Kidney (tissue), 14 donors: ENCODE results near the gene DNHD1. TPM values are rescaled to one million over a fixed set of nuclear protein-coding genes. Genes with fewer than 3 reads are reported as not detected.

Experiments used
- DNase-seq, 5 donors: peaks; one replicate each; pipeline ENCODE4 v3.0.0-alpha.2; 2013 to 2020
- FAIRE-seq: peaks from 2 replicates; lab custom pipeline; 2012; peaks lifted over from hg19 to GRCh38; lab: Jason Lieb, UNC
- H3K27ac ChIP-seq, 2 donors: one replicate each; pipeline ENCODE4 v1.7.0; 2013; ENCODE audit warnings: low read depth in 2 of 2, low read length in 2 of 2, inconsistent platforms in 1 of 2
- H3K27me3 ChIP-seq: one replicate; pipeline ENCODE4 v1.7.1; 2013; ENCODE audit warnings: low read length, inconsistent platforms; ENCODE audit not compliant: control insufficient read depth, insufficient read depth
- H3K36me3 ChIP-seq, 3 donors: one replicate each; pipeline versions ENCODE4 v1.7.0 to v1.7.1; 2013; ENCODE audit warnings: low read length in 3 of 3, control low read depth in 1 of 3, inconsistent platforms in 1 of 3; ENCODE audit not compliant: insufficient read depth in 3 of 3, control insufficient read depth in 2 of 3
- H3K4me1 ChIP-seq, 3 donors: one replicate each; pipeline versions ENCODE4 v1.7.0 to v1.7.1; 2013; ENCODE audit warnings: low read length in 3 of 3, inconsistent platforms in 1 of 3, low read depth in 1 of 3; ENCODE audit not compliant: control insufficient read depth in 2 of 3, insufficient read depth in 2 of 3
- H3K4me3 ChIP-seq, 3 donors: one replicate each; pipeline versions ENCODE4 v1.7.0 to v1.8.1; 2013; ENCODE audit warnings: low read length in 3 of 3, control low read depth in 1 of 3, inconsistent platforms in 1 of 3
- H3K9ac ChIP-seq, 3 donors: one replicate each; pipeline versions ENCODE4 v1.7.0 to v1.7.1; 2013; ENCODE audit warnings: low read length in 3 of 3, control low read depth in 1 of 3, inconsistent platforms in 1 of 3
- H3K9me3 ChIP-seq, 3 donors: one replicate each; pipeline versions ENCODE4 v1.7.0 to v1.7.1; 2013; ENCODE audit warnings: low read length in 3 of 3, control low read depth in 1 of 3, inconsistent platforms in 1 of 3; ENCODE audit not compliant: control insufficient read depth in 2 of 3, insufficient read depth in 1 of 3
- CTCF ChIP-seq: IDR thresholded peaks from 3 replicates; pipeline ENCODE4 v1.5.1; 2012; ENCODE audit warnings: mild to moderate bottlenecking, moderate library complexity, borderline replicate concordance; ENCODE audit not compliant: insufficient read depth; ENCODE audit errors: extremely low read depth
- intact Hi-C: fragments of 100-400 bp; cut with DNase I; formaldehyde crosslinking; loops from one replicate; pipeline ENCODE4 v1.11.1; 2022
- polyA plus RNA-seq: library from polyadenylated mRNA; stranded (reverse); fragments of 350-450 nt; fragmentation: Illumina TruSeq; extraction: RNeasy Lipid Tissue Mini Kit (QIAGEN cat#74804); gene quantifications from one replicate; pipeline ENCODE4 v1.2.3, GENCODE V29; 2014; ENCODE audit warnings: low read depth, low replicate concordance; ENCODE audit not compliant: insufficient read depth
- total RNA-seq: library from RNA; stranded (reverse); fragmentation: NEBNext Ultra II Directional; extraction: Animal tissue kit (Norgen Biotek cat#: 25700); gene quantifications from one replicate; pipeline ENCODE4 v1.2.1, GENCODE V29; 2021
- donor health status: control.
- donor health status: control.
- donor health status: control.
- donor health status: control.
- donor health status: control.
- donor health status: DM: yes; HTN: yes; CAD: no.
- donor health status: Normal renal cell carcinoma (clear cell type).

The DNHD1 gene
- total and polyA plus RNA-seq, 2 donors from 2014 or later, result 3.5 to 10.1 TPM

- Histone ChIP-seq H3K9ac (no peak overlapping the region), H3K36me3 (no peaks in the 10 kb centered on the region), H3K27me3 (no peaks in the 10 kb centered on the region), H3K4me1 (no peaks in the 10 kb centered on the region), H3K9me3 (no peaks in the 10 kb centered on the region), H3K27ac (no peak overlapping the region), H3K4me3 (no peak overlapping the region)
- no peak for DNase-seq
- intact Hi-C loops, result no loop called here
- FAIRE-seq, result no peak
- no peak for TF ChIP-seq CTCF
Observed at GRCh38 chr11:6546735-6547134, 49.7 kb downstream of the DNHD1 start.

GRCh38 chr11:6547177-6547576 is 50.1 kb downstream of the DNHD1 start:
- intact Hi-C loops, result no loop called here
- no peak for TF ChIP-seq CTCF
- Histone ChIP-seq H3K36me3 (no peaks in the 10 kb centered on the region), H3K27me3 (no peaks in the 10 kb centered on the region), H3K27ac (no peak overlapping the region), H3K4me3 (no peak overlapping the region), H3K9me3 (no peaks in the 10 kb centered on the region), H3K9ac (no peak overlapping the region), H3K4me1 (no peaks in the 10 kb centered on the region)
- FAIRE-seq (no peak), DNase-seq (no peak)

- no peak for TF ChIP-seq CTCF
- Histone ChIP-seq H3K4me1 (no peaks in the 10 kb centered on the region), H3K4me3 (no peak overlapping the region), H3K36me3 (no peaks in the 10 kb centered on the region), H3K9ac (no peak overlapping the region), H3K27me3 (no peaks in the 10 kb centered on the region), H3K9me3 (no peaks in the 10 kb centered on the region), H3K27ac (no peak overlapping the region)
- intact Hi-C loops, result no loop called here
- DNase-seq (no peak), FAIRE-seq (no peak)
Observed at GRCh38 chr11:6548121-6548520, 51.0 kb downstream of the DNHD1 start.

- no peak overlapping the region for H3K9ac ChIP-seq
- H3K27me3 ChIP-seq, result no peaks in the 10 kb centered on the region
- no peak overlapping the region for H3K4me3 ChIP-seq
- no peak for TF ChIP-seq CTCF
- no peaks in the 10 kb centered on the region for H3K4me1 ChIP-seq
- H3K36me3 ChIP-seq, result no peaks in the 10 kb centered on the region
- FAIRE-seq (no peak), DNase-seq (no peak)
- H3K27ac ChIP-seq, result no peak overlapping the region
- H3K9me3 ChIP-seq, result no peaks in the 10 kb centered on the region
- intact Hi-C loops, result no loop called here
Observed at GRCh38 chr11:6548641-6549040, 51.6 kb downstream of the DNHD1 start.
